Measurements from ENCODE around the gene DDX50.

DDX50 gene

GRCh38 chr10:68955355-68955831 lies 54.3 kb downstream of the DDX50 start:
- H4K20me1 ChIP-seq (ENCODE audit: insufficient read depth) = peaks cover 24% of the 10 kb centered on the region
- H3K79me2 ChIP-seq (ENCODE audit: insufficient read depth, low read depth) = peaks cover 45% of the 10 kb centered on the region

DNA sequence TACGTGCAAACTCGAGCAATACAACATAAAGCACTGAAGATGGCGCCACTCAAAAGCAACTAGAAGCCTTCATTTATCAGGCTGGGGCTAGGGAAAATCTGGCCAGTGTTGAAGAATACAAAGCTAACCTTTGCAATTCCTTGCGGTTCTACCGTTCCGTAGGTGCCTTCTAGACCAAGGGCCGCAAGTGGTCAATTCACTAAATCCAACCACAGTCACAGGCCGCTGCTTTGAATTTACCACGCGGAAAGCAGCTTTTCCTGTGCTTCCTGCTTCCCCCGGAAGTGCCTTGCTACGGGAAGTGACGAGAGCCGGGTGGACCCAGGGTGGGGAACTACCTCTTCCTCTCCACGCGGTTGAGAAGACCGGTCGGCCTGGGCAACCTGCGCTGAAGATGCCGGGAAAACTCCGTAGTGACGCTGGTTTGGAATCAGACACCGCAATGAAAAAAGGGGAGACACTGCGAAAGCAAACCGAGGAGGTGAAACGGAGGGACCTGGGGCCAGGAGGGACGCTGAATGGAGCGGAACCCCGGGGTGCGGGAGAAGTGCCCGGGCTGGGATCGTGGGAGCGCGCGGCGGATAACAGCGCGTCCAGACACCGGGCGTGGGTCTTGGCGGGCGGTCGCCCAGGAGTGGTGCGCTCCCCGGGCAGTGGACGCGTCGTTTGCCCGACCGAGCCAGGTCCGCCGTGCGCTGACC lies 54.9 kb downstream of the DDX50 start, which contains the start of gene DDX21:
TSS of gene DDX21 (plus strand) at position 339 of the 701 bp plus-strand sequence. CDS start at position 395, 56 bp downstream.
- peaks cover 13% of the 10 kb centered on the region; the same call in 1 of the 2 replicates for H3K36me3 ChIP-seq (ENCODE audit: insufficient read depth)

More at GRCh38 chr10:68955355-68955831, 54.3 kb downstream of the DDX50 start:
- H3K36me3 ChIP-seq (ENCODE audit: insufficient read depth) = peaks cover 14% of the 10 kb centered on the region; the same call in 1 of the 2 replicates
- peak overlapping the region; percentile 91 for H3K27ac ChIP-seq
- TF ChIP-seq CTCF (conservative IDR thresholded peaks at IDR 0.05; ENCODE audit: low read depth, low read length) = no peak
- peak overlapping the region; percentile 100 for H3K9ac ChIP-seq
- H3K27me3 ChIP-seq (ENCODE audit: insufficient read depth, low read depth) = no peaks in the 10 kb centered on the region
- peak overlapping the region; percentile 80 for H2AFZ ChIP-seq (ENCODE audit: low read depth)
- H3K4me1 ChIP-seq (ENCODE audit: low read depth, poor library complexity, severe bottlenecking) = peaks cover 36% of the 10 kb centered on the region
- H3K4me2 ChIP-seq = peak overlapping the region; percentile 95
- no peak overlapping the region for H3K4me3 ChIP-seq (IDR thresholded peaks at IDR 0.05; ENCODE audit: insufficient read depth, low read depth, low read length)

DNA sequence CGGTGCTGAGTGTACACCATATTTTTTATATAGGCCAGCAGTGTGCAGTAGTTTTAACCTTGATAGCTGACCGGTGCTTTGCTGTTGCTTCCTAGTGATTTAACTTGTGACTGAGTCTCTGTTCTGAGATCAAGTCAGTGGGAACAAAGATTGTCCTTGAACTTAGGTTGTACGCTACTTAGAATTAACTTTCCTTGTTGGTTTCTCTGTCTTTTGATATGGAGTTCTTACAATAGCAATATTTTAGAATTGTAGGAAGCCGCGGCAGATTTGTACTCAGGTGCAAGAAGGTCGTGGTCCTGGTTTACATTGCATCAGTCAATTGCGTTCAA lies 56.1 kb downstream of the DDX50 start:
- H2AFZ ChIP-seq (ENCODE audit: low read depth) = no peak overlapping the region
- peaks cover 40% of the 10 kb centered on the region for H4K20me1 ChIP-seq (ENCODE audit: insufficient read depth)
- no peak overlapping the region for H3K4me3 ChIP-seq (IDR thresholded peaks at IDR 0.05; ENCODE audit: insufficient read depth, low read depth, low read length)
- peak overlapping the region; percentile 100 for H3K9ac ChIP-seq
- H3K27me3 ChIP-seq (ENCODE audit: insufficient read depth, low read depth) = no peaks in the 10 kb centered on the region
- peak overlapping the region; percentile 91 for H3K27ac ChIP-seq
- peaks cover 41% of the 10 kb centered on the region for H3K4me1 ChIP-seq (ENCODE audit: low read depth, poor library complexity, severe bottlenecking)
- no peak for TF ChIP-seq CTCF (conservative IDR thresholded peaks at IDR 0.05; ENCODE audit: low read depth, low read length)
- H3K36me3 ChIP-seq (ENCODE audit: insufficient read depth) = peaks cover 13% of the 10 kb centered on the region; the same call in 1 of the 2 replicates
- H3K4me2 ChIP-seq = peak overlapping the region; percentile 95
- peaks cover 63% of the 10 kb centered on the region for H3K79me2 ChIP-seq (ENCODE audit: insufficient read depth, low read depth)

More for the DNA sequence above, 54.9 kb downstream of the DDX50 start, which contains the start of gene DDX21:
- Histone ChIP-seq H3K27me3 (ENCODE audit: insufficient read depth, low read depth) (no peaks in the 10 kb centered on the region), H3K4me3 (IDR thresholded peaks at IDR 0.05; ENCODE audit: insufficient read depth, low read depth, low read length) (no peak within 1 kb of the TSS), H3K9ac (peak within 1 kb of the TSS; percentile 100), H4K20me1 (ENCODE audit: insufficient read depth) (peaks cover 28% of the 10 kb centered on the region), H2AFZ (ENCODE audit: low read depth) (peak within 1 kb of the TSS; percentile 80), H3K4me1 (ENCODE audit: low read depth, poor library complexity, severe bottlenecking) (peaks cover 41% of the 10 kb centered on the region), H3K27ac (peak within 1 kb of the TSS; percentile 91), H3K79me2 (ENCODE audit: insufficient read depth, low read depth) (peaks cover 51% of the 10 kb centered on the region), H3K4me2 (peak within 1 kb of the TSS; percentile 95)
- peak; percentile 89 for TF ChIP-seq CTCF (conservative IDR thresholded peaks at IDR 0.05; ENCODE audit: low read depth, low read length)

DNA sequence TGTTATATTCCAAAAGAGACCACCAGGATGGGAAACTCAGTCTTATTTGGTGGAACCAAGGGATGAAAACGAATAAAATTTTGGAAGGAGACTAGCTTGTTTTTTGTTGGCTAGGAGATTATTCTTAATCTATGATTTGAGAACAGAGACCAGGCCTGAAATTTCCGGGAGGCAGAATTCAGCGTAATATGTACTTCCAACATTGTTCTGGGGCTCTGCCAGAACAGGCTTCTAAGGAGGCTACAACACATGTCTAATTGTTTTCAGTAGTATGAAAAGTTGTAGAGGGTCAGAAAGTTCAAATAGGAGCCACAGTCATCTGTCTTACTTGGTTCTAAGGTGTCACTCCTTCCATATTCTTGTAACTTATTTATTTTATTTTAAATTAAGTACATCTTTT lies 56.5 kb downstream of the DDX50 start:
- Histone ChIP-seq H3K27ac (peak overlapping the region; percentile 91), H3K4me2 (peak overlapping the region; percentile 95), H3K9ac (peak overlapping the region; percentile 100), H3K79me2 (ENCODE audit: insufficient read depth, low read depth) (peaks cover 67% of the 10 kb centered on the region), H3K27me3 (ENCODE audit: insufficient read depth, low read depth) (no peaks in the 10 kb centered on the region), H2AFZ (ENCODE audit: low read depth) (no peak overlapping the region), H3K36me3 (ENCODE audit: insufficient read depth) (peaks cover 13% of the 10 kb centered on the region; the same call in 1 of the 2 replicates), H4K20me1 (ENCODE audit: insufficient read depth) (peaks cover 42% of the 10 kb centered on the region), H3K4me1 (ENCODE audit: low read depth, poor library complexity, severe bottlenecking) (peaks cover 41% of the 10 kb centered on the region), H3K4me3 (IDR thresholded peaks at IDR 0.05; ENCODE audit: insufficient read depth, low read depth, low read length) (no peak overlapping the region)
- no peak for TF ChIP-seq CTCF (conservative IDR thresholded peaks at IDR 0.05; ENCODE audit: low read depth, low read length)

Measured in KMS-11 (cell line).